Naive thymus-derived CD8-positive, alpha-beta T cell (primary cell): ENCODE measurements around the gene ATRN. TPM values are rescaled to one million over a fixed set of nuclear protein-coding genes. Genes with fewer than 3 reads are reported as not detected.
A peak's percentile ranks its signal among the peaks of the same experiment; 100 is the strongest.

ENCODE experiments used
- ATAC-seq, 2 donors: fragments of 150-1000 bp; cut with Tn5 transposase in 1 of 2; sonication (Bioruptor Pico), chemical (Tn5 transposase) in 1 of 2; 1 replicate in 1 of 2; 2 replicates in 1 of 2; pipeline ENCODE4 v1.10.0; 2021; ENCODE audit warnings: mild to moderate bottlenecking in 2 of 2, moderate library complexity in 2 of 2
- POLR2A ChIA-PET: fragments of 350-600 bp; sonication (Branson Sonifier 250); formaldehyde crosslinking; loops from one replicate; lab custom pipeline; 2021; ENCODE audit warnings: antibody characterized with exemption; lab: Charles Lee
- DNase-seq, 10 donors: peaks; one replicate each; pipeline versions ENCODE4 v3.0.0 to v3.0.0-alpha.2; 2020 to 2022
- H3K27ac Mint-ChIP-seq, 10 donors: one replicate each; pipeline ENCODE4 v1.8.0; 2020 to 2022; ENCODE audit warnings: mild to moderate bottlenecking in 10 of 10, mixed read lengths in 10 of 10, moderate library complexity in 4 of 10, inconsistent platforms in 1 of 10
- H3K27me3 Mint-ChIP-seq, 5 donors: one replicate each; pipeline ENCODE4 v1.8.0; 2021 to 2022; ENCODE audit warnings: mixed read lengths in 5 of 5
- H3K36me3 Mint-ChIP-seq, 3 donors: one replicate each; pipeline ENCODE4 v1.8.0; 2020 to 2022; ENCODE audit warnings: mixed read lengths in 3 of 3, mild to moderate bottlenecking in 2 of 3, inconsistent platforms in 1 of 3
- H3K4me1 Mint-ChIP-seq, 4 donors: one replicate each; pipeline ENCODE4 v1.8.0; 2021 to 2022; ENCODE audit warnings: mixed read lengths in 4 of 4
- H3K4me3 Mint-ChIP-seq, 10 donors: one replicate each; pipeline ENCODE4 v1.8.0; 2020 to 2022; ENCODE audit warnings: mild to moderate bottlenecking in 10 of 10, mixed read lengths in 10 of 10, moderate library complexity in 6 of 10, inconsistent platforms in 1 of 10
- H3K9me3 Mint-ChIP-seq, 9 donors: one replicate each; pipeline ENCODE4 v1.8.0; 2020 to 2022; ENCODE audit warnings: mixed read lengths in 9 of 9, mild to moderate bottlenecking in 3 of 9, inconsistent platforms in 1 of 9, moderate library complexity in 1 of 9
- polyA plus RNA-seq, 3 donors: library from polyadenylated mRNA; unstranded; fragments of 300-500 nt; fragmentation: Illumina TruSeq; gene quantifications; one replicate each; pipeline ENCODE4 v1.2.3, GENCODE V29; 2021
- total RNA-seq, 8 experiments: library from RNA in 2 of 8; stranded (reverse) in 2 of 8; gene quantifications; one replicate each; pipeline ENCODE4 v1.2.3 and lab custom pipeline; 2021 to 2026

ATRN gene
- total and polyA plus RNA-seq, 5 experiments from 2014 or later, result 7.0 to 13.9 (median 9.4) TPM

DNA sequence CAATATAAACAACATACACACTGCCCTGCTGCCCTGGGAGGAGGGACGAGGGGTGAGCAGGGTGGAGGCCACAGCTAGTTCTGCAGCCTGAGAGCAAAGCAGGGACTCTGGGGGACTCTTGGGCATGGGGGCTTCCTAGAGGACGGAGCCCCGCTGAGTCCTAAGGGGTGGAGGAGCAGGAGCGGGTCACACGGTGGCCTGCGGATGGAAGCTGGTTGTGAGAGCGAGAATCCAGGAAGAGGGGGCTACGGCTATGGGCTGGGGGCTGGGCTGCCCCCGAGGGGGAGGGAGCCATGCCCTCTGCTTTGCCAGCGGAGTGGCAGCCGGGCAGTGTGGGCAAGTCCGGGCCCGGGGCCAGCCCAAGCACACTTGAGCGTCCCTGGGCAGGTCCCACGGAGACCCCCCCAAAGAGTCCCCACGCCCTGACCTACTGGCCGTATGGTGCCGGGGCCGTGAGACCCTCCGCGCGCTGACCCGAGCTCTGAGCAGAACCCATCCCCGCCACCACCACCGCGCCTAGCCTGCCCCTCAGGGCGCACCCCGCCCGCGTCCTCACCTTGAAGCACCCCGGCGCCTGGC, 210.6 kb downstream of the ATRN start:
- POLR2A ChIA-PET, result no interaction called here
- no peaks in the 10 kb centered on the region for H3K9me3 Mint-ChIP-seq
- no peak for DNase-seq
- H3K4me3 Mint-ChIP-seq, result peak overlapping the region in 3 of 10 donors; percentile 15 to 41 (median 34)
- no peaks in the 10 kb centered on the region for H3K36me3 Mint-ChIP-seq
- peaks cover 3 to 11% (median 7%) of the 10 kb centered on the region in 4 donors for H3K4me1 Mint-ChIP-seq
- H3K27ac Mint-ChIP-seq, result peak overlapping the region in 1 of 10 donors; percentile 54
- H3K27me3 Mint-ChIP-seq, result peaks cover 25 to 70% (median 44%) of the 10 kb centered on the region in 5 donors
- ATAC-seq, result no peak

DNA sequence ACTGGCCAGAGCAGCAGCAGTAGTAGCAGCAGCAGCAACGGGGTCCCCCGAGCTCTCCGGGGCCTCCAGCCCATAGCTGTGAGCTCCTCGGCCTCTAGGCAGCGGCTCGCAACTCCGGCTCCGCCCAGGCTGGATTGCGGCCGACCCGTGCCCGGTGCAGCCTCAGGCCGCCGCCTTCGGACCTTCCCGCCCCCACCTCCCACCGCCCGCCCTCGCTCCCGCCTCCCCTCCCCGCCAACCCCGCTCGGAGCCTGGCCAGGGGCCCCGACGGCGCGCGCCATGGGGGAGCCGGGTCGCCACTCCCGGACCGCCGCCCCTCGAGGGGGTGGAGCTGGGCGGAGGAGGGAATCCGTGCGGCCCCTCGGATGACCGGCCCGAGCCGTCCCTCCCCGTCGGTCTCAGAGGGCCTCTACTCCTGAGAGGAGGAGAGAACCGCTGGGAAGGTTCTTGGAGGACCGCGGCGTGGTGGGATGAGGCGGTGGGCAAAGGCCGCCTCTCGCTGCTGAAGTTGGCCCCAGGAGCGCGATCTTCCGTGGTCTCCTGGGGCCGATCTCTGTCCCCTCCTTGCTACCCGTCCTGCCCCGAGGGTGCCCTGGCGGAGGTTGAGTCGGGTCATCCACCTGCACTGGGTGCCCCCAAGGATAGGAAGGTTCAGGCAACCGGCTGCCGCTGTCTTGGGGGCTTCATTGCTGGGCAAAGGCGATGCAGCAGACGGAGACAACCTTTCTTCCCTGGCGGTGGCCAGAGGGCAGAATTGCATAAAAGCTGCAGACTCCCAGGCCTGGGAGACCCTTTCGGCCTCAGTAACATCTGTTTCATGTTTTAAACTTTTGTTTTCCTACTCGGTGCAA, 211.3 kb downstream of the ATRN start, which contains the start of gene ADAM33:
ADAM33 (minus strand) TSS at position 80 of the 851 bp plus-strand sequence; CDS start at position 74, 6 bp downstream.
- ATAC-seq, result no peak
- H3K4me1 Mint-ChIP-seq, result peaks cover 0 to 8% (median 5%) of the 10 kb centered on the region in 4 donors
- H3K27ac Mint-ChIP-seq, result peak within 1 kb of the TSS in 1 of 10 donors; percentile 54
- no peaks in the 10 kb centered on the region for H3K36me3 Mint-ChIP-seq
- H3K27me3 Mint-ChIP-seq, result peaks cover 27 to 71% (median 44%) of the 10 kb centered on the region in 5 donors
- POLR2A ChIA-PET, result no interaction called here
- H3K9me3 Mint-ChIP-seq, result no peaks in the 10 kb centered on the region
- DNase-seq, result no peak
- H3K4me3 Mint-ChIP-seq, result peak within 1 kb of the TSS in 3 of 10 donors; percentile 15 to 41 (median 34)

DNA sequence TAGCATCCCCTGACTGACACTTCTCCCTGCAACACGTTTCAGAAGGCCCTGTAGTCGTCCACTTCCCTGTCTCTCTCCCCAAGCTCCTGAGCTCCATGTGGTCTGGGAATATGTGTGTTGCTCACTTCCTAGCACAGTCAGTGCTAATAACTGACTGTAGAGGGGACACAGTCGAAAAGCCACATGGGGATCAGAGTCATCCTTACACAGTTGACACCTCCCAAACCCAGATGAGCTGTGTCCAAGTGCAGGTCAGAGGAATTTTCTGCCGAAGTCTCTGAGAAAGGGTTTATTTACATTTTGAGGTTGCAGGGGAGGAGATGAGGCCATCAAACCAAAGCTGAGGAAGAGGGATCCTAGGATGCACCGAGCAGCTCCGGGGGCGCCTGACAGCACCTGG, 214.5 kb downstream of the ATRN start:
- ATAC-seq (no peak), DNase-seq (no peak)
- Mint-ChIP-seq H3K4me3 (no peak overlapping the region), H3K36me3 (no peaks in the 10 kb centered on the region), H3K27ac (no peak overlapping the region), H3K9me3 (no peaks in the 10 kb centered on the region), H3K4me1 (peaks cover 0 to 8% (median 4%) of the 10 kb centered on the region in 4 donors), H3K27me3 (peaks cover 17 to 54% (median 31%) of the 10 kb centered on the region in 5 donors)
- POLR2A ChIA-PET, result interaction anchor here (0.6 kb wide), 1 partner anchor 193 kb away, joined by 5 read pairs; no protein-coding TSS in a partner anchor

DNA sequence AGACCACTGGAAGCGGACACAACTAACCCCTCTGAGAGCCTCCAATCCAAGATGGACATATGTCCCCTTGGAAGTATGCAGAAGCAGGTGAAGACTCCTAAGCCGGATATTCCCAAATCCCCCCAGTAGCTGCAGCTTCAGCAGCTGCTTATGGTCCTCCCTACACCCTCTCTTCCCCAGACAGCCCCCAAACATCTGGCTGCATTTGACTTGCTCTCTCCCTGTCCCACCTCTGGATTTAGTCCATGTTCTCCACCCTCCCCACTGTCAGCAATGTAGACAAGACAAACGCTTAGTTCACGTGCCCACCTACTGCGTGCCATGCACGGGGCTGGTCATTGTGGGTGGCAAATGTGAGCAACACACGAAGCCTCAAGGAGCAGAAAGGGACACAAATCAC, 215.6 kb downstream of the ATRN start:
- Mint-ChIP-seq H3K27ac (no peak overlapping the region), H3K36me3 (no peaks in the 10 kb centered on the region), H3K9me3 (no peaks in the 10 kb centered on the region), H3K27me3 (peaks cover 11 to 43% (median 26%) of the 10 kb centered on the region in 5 donors), H3K4me1 (peaks cover 0 to 4% (median 2%) of the 10 kb centered on the region in 4 donors), H3K4me3 (no peak overlapping the region)
- POLR2A ChIA-PET, result no interaction called here
- ATAC-seq (no peak), DNase-seq (no peak)

GRCh38 chr20:3686867-3687321, 216.1 kb downstream of the ATRN start:
- no peak overlapping the region for H3K4me3 Mint-ChIP-seq
- POLR2A ChIA-PET, result no interaction called here
- peaks cover 11 to 39% (median 25%) of the 10 kb centered on the region in 5 donors for H3K27me3 Mint-ChIP-seq
- H3K9me3 Mint-ChIP-seq, result no peaks in the 10 kb centered on the region
- no peaks in the 10 kb centered on the region for H3K36me3 Mint-ChIP-seq
- DNase-seq, result no peak
- no peak overlapping the region for H3K27ac Mint-ChIP-seq
- ATAC-seq, result no peak
- peaks cover 0 to 4% (median under 1%) of the 10 kb centered on the region in 4 donors for H3K4me1 Mint-ChIP-seq

GRCh38 chr20:3687655-3688054, 216.8 kb downstream of the ATRN start:
- Mint-ChIP-seq H3K27ac (no peak overlapping the region), H3K36me3 (no peaks in the 10 kb centered on the region), H3K4me1 (peaks cover 0 to 1% (median 0%) of the 10 kb centered on the region in 4 donors), H3K27me3 (peaks cover 11 to 39% (median 21%) of the 10 kb centered on the region in 5 donors), H3K9me3 (no peaks in the 10 kb centered on the region), H3K4me3 (no peak overlapping the region)
- ATAC-seq, result no peak
- POLR2A ChIA-PET, result no interaction called here
- no peak for DNase-seq

DNA sequence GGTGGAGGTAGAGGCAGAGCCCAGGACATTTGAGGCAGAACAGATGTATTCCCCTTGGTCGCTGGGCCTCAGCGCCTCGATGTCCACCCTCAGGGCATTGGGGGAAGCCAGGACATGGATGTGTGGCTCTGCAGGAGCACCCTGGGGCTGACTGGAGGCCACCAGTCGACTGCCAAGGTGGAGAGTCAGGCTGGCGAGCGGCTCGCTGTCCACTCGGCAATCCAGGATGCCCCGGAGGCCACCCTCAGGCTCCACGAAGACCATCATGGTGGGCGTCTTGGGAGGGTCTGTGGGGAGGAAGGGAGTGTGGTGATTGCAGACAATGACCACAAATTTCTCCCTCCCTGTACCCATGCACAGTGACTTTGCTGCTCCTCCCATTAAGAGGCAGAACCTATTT, 219.2 kb downstream of the ATRN start:
- no peak for ATAC-seq
- DNase-seq, result no peak
- no peaks in the 10 kb centered on the region for H3K9me3 Mint-ChIP-seq
- POLR2A ChIA-PET, result no interaction called here
- H3K27me3 Mint-ChIP-seq, result peaks cover 2 to 31% (median 10%) of the 10 kb centered on the region in 5 donors
- H3K27ac Mint-ChIP-seq, result no peak overlapping the region
- H3K36me3 Mint-ChIP-seq, result no peaks in the 10 kb centered on the region
- H3K4me3 Mint-ChIP-seq, result no peak overlapping the region
- H3K4me1 Mint-ChIP-seq, result peaks cover 0 to 1% (median 0%) of the 10 kb centered on the region in 4 donors

DNA sequence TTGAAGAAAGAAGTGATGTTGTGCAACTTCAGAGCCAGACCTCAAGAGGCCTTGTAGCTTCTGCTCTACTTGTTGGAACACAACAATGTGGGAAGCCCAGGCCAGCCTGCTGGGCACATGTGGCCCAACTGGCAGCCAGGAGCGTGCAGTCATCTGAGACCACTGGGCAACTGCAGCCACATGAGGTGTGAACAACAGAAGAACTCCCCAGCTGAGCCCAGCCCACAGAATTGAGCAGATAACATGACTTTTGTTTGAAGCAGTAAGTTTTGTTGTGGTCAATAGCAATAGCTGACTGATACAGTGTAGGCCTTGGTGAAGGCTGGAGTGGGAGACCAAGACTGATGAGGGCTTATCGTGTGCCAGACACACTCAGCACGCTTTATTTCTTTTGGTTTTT, 219.6 kb downstream of the ATRN start:
- POLR2A ChIA-PET, result interaction anchor here (0.6 kb wide), 1 partner anchor 1136 kb away, joined by 5 read pairs; no protein-coding TSS in a partner anchor
- Mint-ChIP-seq H3K36me3 (no peaks in the 10 kb centered on the region), H3K4me1 (peaks cover 0 to 1% (median 0%) of the 10 kb centered on the region in 4 donors)

GRCh38 chr20:3691306-3691705, 220.5 kb downstream of the ATRN start:
- Mint-ChIP-seq H3K36me3 (no peaks in the 10 kb centered on the region), H3K4me3 (no peak overlapping the region), H3K27ac (no peak overlapping the region), H3K9me3 (peaks cover 0 to 2% (median 0%) of the 10 kb centered on the region in 9 donors), H3K27me3 (peaks cover 0 to 18% (median 2%) of the 10 kb centered on the region in 5 donors), H3K4me1 (peaks cover 0 to 1% (median 0%) of the 10 kb centered on the region in 4 donors)
- POLR2A ChIA-PET, result no interaction called here
- no peak for DNase-seq
- no peak for ATAC-seq

More for the DNA sequence above, 219.6 kb downstream of the ATRN start:
- ATAC-seq (no peak), DNase-seq (no peak)
- H3K27me3 Mint-ChIP-seq, result peaks cover 1 to 27% (median 8%) of the 10 kb centered on the region in 5 donors
- H3K4me3 Mint-ChIP-seq, result no peak overlapping the region
- no peak overlapping the region for H3K27ac Mint-ChIP-seq
- H3K9me3 Mint-ChIP-seq, result no peaks in the 10 kb centered on the region

GRCh38 chr20:3691897-3692296, 221.1 kb downstream of the ATRN start:
- POLR2A ChIA-PET, result interaction anchor here (0.5 kb wide), 1 partner anchor 183 kb away, joined by 4 read pairs; no protein-coding TSS in a partner anchor
- no peak overlapping the region for H3K27ac Mint-ChIP-seq

GRCh38 chr20:3692706-3693294, 222.0 kb downstream of the ATRN start:
- peaks cover 0 to 3% (median 0%) of the 10 kb centered on the region in 5 donors for H3K27me3 Mint-ChIP-seq

More at GRCh38 chr20:3691897-3692296, 221.1 kb downstream of the ATRN start:
- Mint-ChIP-seq H3K9me3 (peaks cover 0 to 2% (median 0%) of the 10 kb centered on the region in 9 donors), H3K27me3 (peaks cover 0 to 12% (median 0%) of the 10 kb centered on the region in 5 donors), H3K36me3 (no peaks in the 10 kb centered on the region), H3K4me1 (peaks cover 0 to 1% (median 0%) of the 10 kb centered on the region in 4 donors), H3K4me3 (no peak overlapping the region)
- DNase-seq, result no peak
- ATAC-seq, result no peak

GRCh38 chr20:3693376-3693775, 222.6 kb downstream of the ATRN start:
- DNase-seq, result no peak
- POLR2A ChIA-PET, result no interaction called here
- Mint-ChIP-seq H3K36me3 (no peaks in the 10 kb centered on the region), H3K27ac (no peak overlapping the region), H3K27me3 (no peaks in the 10 kb centered on the region), H3K4me3 (no peak overlapping the region), H3K4me1 (no peaks in the 10 kb centered on the region), H3K9me3 (peaks cover 0 to 2% (median 0%) of the 10 kb centered on the region in 9 donors)
- ATAC-seq, result no peak

More at GRCh38 chr20:3692706-3693294, 222.0 kb downstream of the ATRN start:
- POLR2A ChIA-PET, result no interaction called here
- no peak for ATAC-seq
- no peak overlapping the region for H3K27ac Mint-ChIP-seq
- no peak overlapping the region for H3K4me3 Mint-ChIP-seq
- no peaks in the 10 kb centered on the region for H3K36me3 Mint-ChIP-seq
- H3K9me3 Mint-ChIP-seq, result peaks cover 0 to 2% (median 0%) of the 10 kb centered on the region in 9 donors
- no peak for DNase-seq
- H3K4me1 Mint-ChIP-seq, result peaks cover 0 to under 1% (median 0%) of the 10 kb centered on the region in 4 donors
